HG02798 (cell line): ENCODE results near the gene COL9A2.
"Not testable (repeated sequence)": the region's sequence is repeated elsewhere in the genome, so short reads cannot be mapped to it uniquely, and the experiment has no call there.

Experiments
- ATAC-seq: cut with Tn5 transposase; IDR thresholded peaks from one replicate; pipeline ENCODE4 v1.9.1; 2021; ENCODE audit warnings: mild to moderate bottlenecking; ENCODE audit not compliant: unreplicated experiment, poor library complexity

Gene COL9A2

DNA sequence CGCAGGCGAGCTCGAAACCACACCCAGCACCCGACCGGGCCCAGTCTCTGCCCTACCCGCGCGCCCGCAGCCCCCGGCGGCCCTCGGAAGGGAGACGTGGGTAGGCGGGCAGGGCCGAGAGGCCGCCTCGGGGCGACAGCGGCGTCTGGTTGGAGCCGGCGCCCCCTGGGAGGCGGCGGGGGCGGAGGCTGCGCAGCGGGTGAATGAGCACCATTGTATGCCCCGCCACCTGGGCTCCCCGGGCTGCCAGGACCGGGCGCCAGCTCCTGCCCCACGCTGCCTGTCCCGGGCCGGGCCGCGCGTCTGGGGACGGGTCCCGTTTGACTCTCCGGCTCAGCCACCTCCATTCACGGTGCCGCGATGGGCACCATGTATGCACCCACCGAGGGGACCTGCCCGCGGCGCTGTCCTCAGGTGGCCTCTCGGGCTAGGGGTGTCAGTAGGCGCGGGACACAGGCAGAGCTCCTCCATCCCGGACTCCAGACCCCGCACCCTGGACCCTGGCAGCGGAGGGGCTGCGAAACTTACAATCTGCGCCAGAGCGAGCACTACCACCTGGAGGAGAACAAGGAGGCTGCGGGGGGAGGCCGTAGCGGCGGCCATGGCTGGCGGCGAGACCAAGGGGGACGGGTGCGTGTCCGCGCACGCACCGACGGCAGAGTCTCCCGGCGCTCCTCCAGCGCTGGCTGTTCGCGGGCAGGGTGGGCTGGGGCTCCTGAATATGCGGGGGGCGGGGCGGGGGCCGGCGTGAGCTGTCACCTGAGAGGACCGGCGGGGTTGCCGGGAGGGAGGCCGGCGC is at the start of gene COL9A2:
Gene COL9A2 (minus strand): TSS at position 692 of the 799 bp plus-strand sequence. CDS start 89 bp downstream, at position 603.
- ATAC-seq: peak; percentile 28

GRCh38 chr1:40363721-40364120 is 46.6 kb upstream of the COL9A2 start:
- peak; percentile 94 for ATAC-seq

DNA sequence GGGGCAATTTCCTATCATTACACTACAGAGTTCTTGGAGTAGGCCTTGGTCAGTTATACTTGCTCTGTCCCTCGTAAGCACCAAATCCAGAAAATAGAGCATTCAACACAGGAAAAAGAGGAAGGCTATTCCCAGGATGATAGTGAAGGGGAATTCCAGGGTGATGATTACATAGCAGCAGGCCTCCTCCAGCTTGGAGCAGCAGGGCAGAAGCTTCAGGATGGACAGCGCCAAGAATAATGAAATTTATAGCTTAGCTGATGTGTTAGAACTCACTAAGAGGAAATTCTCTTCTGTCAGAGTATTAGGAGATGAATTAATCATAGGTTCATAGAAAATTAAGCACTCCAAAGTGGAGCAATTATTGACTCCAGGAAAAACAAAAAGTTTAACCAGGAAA is 45.6 kb upstream of the COL9A2 start:
- ATAC-seq: no peak

DNA sequence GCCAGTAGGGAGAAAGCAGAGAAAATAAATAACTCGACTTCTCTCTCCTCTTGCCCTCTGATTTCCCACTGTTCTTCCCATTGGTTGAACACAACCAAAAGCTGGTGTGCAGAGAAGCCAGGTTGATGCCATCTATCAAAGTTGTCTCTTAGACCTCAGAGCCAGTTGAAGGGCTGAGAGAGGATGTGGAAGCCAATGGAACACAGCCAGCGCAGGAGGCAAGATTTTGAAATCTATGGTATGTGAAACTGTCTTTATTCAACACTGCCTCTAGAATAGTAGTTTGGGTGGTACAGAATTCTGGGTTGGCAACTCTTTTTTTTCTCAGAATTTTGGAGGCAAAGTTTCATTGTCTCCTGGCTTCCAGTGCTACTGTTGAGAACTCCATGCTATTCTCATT is 45.1 kb upstream of the COL9A2 start:
- no peak for ATAC-seq

- ATAC-seq: no peak
These were observed 44.6 kb upstream of the COL9A2 start for GRCh38 chr1:40361637-40362036.

DNA sequence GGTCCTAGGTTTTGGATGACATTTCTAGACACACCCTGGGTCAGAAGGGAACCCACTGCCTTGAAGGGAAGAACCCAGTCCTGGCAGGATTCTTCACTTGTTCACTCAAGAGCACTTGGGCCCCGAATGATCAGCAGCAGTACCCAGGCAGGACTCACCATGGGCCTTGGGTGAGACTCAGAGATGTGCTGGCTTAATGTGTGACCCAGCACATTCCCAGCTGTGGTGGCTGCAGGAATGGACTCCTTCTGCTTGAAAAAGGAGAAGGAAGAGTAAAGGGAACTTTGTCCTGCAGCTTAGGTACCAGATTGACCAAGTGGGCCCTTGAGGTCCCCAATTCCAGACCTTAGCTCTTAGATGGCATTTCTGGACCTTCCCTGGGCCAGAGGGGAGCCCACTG is 44.1 kb upstream of the COL9A2 start:
- ATAC-seq: no peak

DNA sequence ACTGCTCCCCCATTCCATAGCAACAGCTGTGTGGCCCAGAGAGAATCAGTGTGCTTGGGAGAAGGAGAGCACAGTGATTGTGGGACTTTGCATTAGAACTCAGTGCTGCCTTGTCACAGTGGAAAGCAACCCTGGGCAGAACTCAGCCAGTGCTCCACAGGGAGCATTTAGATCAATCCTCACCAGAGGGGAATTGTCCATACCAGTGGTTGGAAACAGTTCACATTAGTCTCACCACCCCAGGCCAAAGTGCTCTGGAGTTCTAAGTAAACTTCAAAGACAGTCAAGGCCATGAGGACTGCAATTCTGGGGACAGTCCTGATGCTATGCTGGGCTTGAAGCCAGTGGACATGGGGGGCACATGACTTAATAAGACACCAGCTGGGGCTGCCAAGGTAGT is 43.5 kb upstream of the COL9A2 start:
- ATAC-seq: no peak

GRCh38 chr1:40357625-40358024 is 40.5 kb upstream of the COL9A2 start:
- no peak for ATAC-seq

GRCh38 chr1:40353082-40353481 is 36.0 kb upstream of the COL9A2 start:
- no peak for ATAC-seq

DNA sequence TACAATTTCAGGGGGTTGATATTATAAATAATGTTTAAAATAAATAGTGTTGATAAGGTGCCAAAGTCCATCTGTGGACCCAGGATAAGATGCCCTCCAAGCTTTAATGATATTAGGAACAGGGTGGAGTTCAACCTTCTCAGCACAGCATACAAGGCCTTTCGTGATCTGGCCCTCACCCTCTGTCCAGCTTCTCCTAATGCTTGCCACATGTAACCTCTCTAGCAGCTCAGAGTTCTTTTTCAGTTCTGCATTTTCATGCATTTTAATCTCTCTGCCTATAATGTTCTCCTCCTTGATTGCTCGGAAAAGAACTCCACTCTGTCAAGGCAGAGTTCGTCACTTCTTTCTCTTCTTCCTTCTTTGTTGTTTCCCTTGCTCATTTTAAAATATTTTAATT is 35.0 kb upstream of the COL9A2 start:
- ATAC-seq: no peak

DNA sequence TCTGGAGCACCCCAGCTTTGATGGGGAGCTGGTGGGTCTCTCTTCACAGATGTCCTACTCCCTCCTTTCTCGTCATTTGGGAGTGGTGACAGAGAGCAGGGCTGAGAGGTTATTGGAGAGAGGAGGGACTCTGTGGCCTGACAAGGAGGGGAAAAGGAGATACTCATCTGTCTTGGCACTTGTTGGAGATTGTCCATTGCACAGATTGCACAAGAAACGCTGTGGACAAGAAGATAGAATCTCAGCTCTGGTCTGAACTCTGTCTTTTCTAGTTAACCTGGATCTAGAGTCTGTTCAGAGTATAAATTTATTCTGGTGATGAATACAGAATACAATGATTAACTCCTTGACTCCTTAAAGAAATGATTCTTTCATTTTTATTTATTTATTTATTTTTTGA is 34.0 kb upstream of the COL9A2 start:
- ATAC-seq: no peak

- no peak for ATAC-seq
These were observed 33.3 kb upstream of the COL9A2 start for GRCh38 chr1:40350391-40350790.

GRCh38 chr1:40344597-40344996 is 27.5 kb upstream of the COL9A2 start:
- ATAC-seq: no peak

GRCh38 chr1:40342381-40342717 is 25.3 kb upstream of the COL9A2 start:
- ATAC-seq: not testable (repeated sequence)

GRCh38 chr1:40341491-40342380 is 24.6 kb upstream of the COL9A2 start:
- ATAC-seq: no peak

GRCh38 chr1:40339420-40340323 is 22.6 kb upstream of the COL9A2 start:
- no peak for ATAC-seq

DNA sequence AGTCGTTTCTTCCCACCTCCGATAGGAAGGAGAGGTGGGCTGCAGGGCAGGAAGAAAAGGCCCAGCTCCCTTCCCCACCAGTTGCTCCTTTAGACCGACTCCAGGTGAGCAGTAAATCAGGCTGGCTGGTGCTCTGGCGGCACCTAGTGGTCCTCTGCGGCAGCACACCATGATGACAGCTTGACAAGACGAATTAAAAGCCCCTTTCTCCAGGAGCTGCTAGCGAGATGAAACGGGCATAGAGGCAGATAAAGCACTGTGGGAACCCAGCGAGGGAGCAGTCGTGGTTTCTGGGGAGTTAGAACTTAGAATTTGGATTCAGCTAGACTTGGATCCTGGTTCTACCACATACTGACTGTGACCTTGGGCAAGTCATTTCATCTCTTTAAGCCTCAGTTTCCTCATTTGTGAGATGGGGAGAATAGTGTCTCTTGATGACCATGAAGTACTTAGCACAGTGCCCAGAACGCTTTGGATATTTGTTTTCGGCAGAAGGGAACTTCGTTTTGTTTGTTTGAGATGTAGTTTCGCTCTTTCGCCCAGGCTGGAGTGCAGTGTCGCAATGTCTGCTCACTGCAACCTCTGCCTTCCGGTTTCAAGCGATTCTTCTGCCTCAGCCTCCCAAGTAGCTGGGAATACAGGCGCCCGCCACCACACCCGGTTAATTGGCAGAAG is 21.8 kb upstream of the COL9A2 start:
- peak; percentile 49 for ATAC-seq

- ATAC-seq: no peak
These were observed 20.4 kb upstream of the COL9A2 start for GRCh38 chr1:40337443-40337842.

DNA sequence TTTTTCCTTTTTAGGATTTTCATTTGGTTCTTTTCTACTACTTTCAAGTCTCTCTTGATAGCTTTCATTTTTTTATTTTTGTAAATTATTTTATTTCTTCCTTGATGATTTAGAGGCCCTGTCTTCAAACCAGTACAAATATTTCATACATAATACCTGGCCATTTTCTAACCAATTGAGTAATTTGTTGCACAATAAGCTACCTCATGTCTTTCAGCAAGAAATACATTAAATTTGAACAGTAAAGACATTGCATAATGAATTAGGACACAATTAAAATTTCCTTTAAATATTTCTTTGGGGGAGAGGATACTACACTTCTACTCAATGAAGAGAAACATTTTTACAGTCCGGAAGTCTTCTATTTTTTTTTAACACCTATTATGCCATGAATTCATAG is 15.6 kb upstream of the COL9A2 start:
- ATAC-seq: no peak

DNA sequence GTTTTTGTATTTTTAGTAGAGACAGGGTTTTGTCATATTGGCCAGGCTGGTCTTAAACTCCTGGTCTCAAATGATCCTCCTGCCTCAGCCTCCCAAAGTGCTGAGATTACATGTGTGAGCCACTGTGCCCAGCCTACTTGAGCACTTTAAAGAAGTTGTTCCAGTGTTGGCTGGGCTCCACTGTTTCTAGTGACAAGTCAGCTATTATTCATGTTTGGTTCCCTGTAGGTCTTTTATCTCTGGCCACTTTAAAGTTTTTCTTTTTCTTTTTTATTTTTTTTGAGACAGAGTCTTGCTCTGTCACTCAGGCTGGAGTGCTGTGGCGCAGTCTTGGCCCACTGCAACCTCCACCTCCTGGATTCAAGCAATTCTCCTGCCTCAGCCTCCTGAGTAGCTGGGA is 14.3 kb upstream of the COL9A2 start:
- ATAC-seq: not testable (repeated sequence)
